ES-I3 (cell line): ENCODE data around the gene AKAP1.
A peak's percentile ranks its signal among the peaks of the same experiment; 100 is the strongest.
"Not testable (repeated sequence)": the region's sequence is repeated elsewhere in the genome, so short reads cannot be mapped to it uniquely, and the experiment has no call there.

ENCODE experiments used
- H3K36me3 ChIP-seq: 2 replicates; pipeline ENCODE4 v1.6.1; 2013; ENCODE audit warnings: mild to moderate bottlenecking, low read length, control low read depth, moderate library complexity; ENCODE audit not compliant: insufficient read depth
- H3K4me1 ChIP-seq: 2 replicates; pipeline ENCODE4 v1.6.1; 2013; ENCODE audit warnings: mild to moderate bottlenecking, control low read depth, low read length; ENCODE audit not compliant: insufficient read depth
- H3K9ac ChIP-seq: 2 replicates; pipeline ENCODE4 v1.6.1; 2013; ENCODE audit warnings: low read depth, mild to moderate bottlenecking, low read length, moderate library complexity
- H3K9me3 ChIP-seq: 2 replicates; pipeline ENCODE4 v1.6.1; 2013; ENCODE audit warnings: mild to moderate bottlenecking, low read length, moderate library complexity; ENCODE audit not compliant: control insufficient read depth, insufficient read depth

AKAP1 gene

DNA sequence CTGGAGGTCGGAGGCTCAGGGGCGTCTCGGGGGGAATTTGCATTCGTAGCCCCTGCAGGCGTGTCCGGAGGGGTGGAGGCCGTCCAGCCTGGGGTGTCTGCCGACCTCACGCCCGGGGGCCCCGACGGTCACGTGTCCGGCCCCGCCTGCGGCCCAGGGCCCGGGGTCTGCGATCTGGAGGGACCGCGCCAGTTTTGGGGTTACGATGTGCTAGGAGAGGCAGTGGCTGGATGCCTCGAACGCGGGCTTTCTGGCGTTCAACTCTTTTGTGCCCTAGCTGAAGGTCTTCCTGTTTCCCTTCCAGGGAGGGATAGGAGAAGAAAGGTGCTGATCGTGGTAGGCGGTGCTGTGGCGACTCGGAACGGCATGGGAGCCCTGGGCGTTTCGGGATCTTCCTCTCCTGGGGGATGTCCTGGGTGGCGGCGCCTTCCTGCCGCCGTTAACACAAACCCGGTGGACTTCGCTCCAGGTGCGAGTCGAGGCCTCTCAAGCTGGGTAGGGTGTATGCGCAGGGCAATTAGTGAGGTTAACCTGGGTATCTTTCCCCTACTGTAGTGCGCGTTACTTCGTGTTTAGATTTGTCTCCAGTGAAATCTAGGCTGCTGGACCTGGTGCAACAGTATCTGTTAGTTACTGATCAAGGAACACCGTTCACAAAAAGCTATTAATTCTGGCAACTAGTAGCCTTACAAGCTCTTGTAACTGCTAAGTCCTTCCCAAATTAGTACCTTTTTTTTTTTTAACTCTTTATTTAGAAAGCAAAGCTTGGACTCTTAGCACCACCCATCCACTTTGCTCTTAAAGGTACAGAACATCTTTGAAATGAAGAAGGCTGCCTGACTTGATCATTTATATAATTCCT is 1.3 kb downstream of the AKAP1 start:
- Histone ChIP-seq H3K36me3 (no peaks in the 10 kb centered on the region), H3K9ac (peak overlapping the region; percentile 82), H3K9me3 (no peaks in the 10 kb centered on the region), H3K4me1 (peaks cover 19% of the 10 kb centered on the region)

DNA sequence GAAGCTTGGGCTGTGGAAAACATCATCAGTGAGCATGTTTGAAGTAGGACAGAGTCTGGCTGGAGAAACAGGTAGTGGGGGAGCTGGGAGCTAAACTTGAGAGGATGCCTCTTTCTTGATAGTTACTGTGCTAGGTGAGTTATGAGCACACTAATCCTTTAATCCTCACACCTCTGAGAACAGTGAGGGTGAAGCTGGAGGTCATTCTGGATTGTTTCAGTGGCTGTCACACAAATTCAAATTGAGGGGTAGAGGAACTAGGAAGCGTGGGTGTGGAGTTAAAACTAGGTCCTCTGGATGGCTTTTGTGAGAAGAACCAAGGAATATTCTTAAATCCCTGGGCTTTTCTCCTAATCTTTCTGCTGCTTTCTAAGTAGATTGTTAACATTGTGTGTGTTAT is 3.3 kb downstream of the AKAP1 start:
- no peaks in the 10 kb centered on the region for H3K36me3 ChIP-seq
- H3K4me1 ChIP-seq: peaks cover 34% of the 10 kb centered on the region
- H3K9me3 ChIP-seq: no peaks in the 10 kb centered on the region
- no peak overlapping the region for H3K9ac ChIP-seq

DNA sequence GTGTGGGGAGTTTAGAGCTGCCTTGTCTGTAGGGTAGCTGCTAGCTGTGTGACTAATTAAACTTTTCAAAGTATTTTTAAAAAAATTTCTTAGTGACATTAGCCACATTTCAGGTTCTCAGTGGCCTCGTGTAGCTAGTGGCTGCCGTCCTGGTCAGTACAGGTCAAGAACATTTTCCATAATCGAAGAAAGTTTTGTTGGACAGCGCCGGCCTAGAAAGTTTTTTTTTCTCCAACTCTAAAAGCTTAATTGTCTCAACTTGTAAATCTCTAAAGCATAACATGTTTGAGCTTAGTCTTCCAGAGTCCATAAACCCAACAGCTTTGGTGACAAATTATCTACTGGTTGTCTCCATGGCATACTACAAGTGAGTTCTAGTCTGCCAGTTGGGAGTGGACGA is 4.3 kb downstream of the AKAP1 start:
- no peaks in the 10 kb centered on the region for H3K36me3 ChIP-seq
- no peaks in the 10 kb centered on the region for H3K9me3 ChIP-seq
- peaks cover 34% of the 10 kb centered on the region for H3K4me1 ChIP-seq
- no peak overlapping the region for H3K9ac ChIP-seq

DNA sequence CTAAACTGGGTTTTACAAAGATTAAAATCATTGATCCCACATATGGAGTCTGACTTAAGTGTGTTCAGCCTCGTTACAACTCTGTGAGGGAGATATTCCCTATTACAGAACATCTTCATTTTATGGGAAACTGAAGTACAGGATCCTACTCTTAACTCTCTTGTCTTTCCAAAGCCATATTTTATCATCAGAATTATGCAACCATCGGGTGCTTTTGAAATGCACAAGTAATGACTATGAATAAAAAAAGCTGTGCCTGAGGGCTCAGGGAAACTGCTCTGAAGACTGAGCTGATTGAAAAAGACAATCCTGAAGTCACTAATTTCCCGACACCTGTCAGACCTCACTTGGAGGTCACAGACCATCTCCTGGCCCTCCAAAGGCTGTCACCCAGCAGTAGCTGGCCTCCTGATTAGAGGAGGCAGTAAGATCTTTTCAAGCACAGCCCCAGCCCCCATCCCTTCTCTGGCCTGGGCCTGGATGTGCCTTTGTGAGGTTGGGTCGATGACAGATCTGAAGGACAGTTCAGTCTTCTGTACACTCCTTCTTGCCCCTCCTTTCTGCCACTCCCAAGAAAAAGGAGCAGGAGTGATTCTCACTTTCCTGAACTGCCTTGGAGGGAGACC is 5.6 kb downstream of the AKAP1 start:
- no peaks in the 10 kb centered on the region for H3K36me3 ChIP-seq
- H3K9ac ChIP-seq: no peak overlapping the region
- H3K9me3 ChIP-seq: no peaks in the 10 kb centered on the region
- peaks cover 34% of the 10 kb centered on the region for H3K4me1 ChIP-seq

DNA sequence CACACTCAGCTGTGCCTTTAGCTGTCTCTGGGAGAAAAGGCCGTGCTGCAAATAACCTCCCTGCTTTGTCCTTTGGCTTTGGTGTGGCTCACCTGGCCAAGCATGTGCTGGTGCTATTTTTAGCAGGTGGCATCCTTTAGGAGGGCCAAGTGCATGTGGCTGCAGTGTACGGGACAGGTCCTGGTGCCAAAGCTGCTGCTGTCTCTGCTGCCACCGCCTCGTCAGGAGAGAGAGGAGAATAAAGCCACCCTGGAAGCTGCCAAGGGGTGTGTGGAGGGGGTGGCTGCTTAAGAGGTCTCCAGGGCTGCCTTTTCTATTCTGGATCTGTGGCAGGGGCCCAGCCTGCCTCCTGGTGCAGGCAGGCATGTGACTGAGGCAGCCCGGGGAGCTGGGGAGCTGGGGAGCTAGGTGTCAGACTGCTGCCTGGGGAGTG is 6.2 kb downstream of the AKAP1 start:
- Histone ChIP-seq H3K9ac (no peak overlapping the region), H3K9me3 (no peaks in the 10 kb centered on the region), H3K36me3 (no peaks in the 10 kb centered on the region), H3K4me1 (peaks cover 34% of the 10 kb centered on the region)

DNA sequence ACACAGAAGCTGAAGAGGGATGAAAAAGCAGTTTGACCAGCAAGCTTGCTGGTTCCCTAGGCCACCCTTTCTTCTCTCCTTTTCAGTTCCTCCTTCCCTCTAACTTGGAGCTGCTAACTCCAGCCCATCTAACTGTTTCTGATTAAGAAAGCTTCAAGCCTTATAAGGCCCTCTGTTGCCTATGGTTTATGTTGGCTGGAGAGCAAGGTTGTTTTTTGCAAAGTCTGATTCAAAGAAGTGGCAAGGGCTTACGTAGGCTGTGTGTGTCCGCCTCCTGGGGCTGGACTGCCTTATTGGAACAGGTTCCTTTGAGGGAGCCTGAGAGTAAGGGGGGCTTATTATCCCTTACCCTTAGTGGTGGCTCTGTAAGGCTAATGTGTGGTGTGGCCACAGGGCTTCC is 7.1 kb downstream of the AKAP1 start:
- no peaks in the 10 kb centered on the region for H3K36me3 ChIP-seq
- H3K4me1 ChIP-seq: peaks cover 29% of the 10 kb centered on the region
- H3K9me3 ChIP-seq: no peaks in the 10 kb centered on the region

DNA sequence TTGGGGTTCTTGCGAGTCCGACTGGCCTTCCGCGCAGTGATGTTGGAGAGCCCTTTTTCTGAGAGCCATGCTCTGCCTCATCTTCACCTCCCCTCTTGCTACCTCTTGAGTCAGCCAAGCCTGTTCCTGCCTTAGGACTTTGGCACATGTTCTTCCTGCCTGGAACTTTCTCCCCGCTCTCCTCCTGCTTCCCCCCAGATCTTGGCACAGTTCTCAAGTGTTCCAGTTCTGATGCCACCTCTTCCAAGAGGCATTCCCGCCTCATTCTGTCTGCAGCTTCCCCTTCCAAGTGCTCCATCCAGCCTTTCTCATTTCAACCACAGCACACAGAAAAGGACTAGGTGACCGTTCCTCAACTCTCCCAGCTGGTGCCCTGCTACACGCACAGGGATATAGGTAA is 7.7 kb downstream of the AKAP1 start:
- no peaks in the 10 kb centered on the region for H3K9me3 ChIP-seq
- H3K9ac ChIP-seq: no peak overlapping the region
- no peaks in the 10 kb centered on the region for H3K36me3 ChIP-seq

More for the DNA sequence above, 7.1 kb downstream of the AKAP1 start:
- H3K9ac ChIP-seq: no peak overlapping the region

DNA sequence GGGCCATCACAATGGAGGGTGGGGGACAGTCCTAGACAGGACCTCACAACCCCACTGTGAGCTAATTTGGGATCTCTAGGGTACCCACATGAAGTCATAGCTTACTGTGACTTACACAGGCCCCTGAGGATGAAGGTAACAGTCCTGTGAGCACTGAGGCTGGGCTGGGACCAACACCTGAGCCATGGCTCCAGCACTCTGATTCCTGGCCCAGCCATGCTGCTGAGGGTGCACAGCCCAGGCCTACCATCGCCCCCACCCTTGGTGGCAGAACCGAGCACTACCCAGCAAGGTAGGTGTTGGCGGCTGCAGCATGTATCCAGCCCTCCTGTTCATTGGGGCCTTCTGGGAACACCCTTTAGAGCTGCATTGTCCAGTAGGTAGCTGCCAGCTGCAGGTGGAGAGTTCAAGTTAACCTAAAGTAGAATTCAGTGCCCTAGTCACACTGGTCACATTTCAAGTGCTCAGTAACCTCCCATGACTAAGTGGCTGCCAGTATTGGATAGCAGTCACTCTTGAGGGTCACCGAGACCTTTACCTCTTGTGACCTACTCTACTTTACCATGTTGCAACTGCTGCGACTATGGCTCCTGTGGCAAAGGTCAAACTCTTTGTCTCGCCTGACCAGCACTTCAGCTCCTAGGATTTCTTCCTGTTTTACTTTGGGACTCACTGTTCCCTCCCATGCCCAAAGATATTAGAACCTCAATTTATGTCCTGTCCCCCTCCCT is 11.6 kb downstream of the AKAP1 start:
- Histone ChIP-seq H3K4me1 (peaks cover 36% of the 10 kb centered on the region), H3K36me3 (no peaks in the 10 kb centered on the region), H3K9ac (no peak overlapping the region), H3K9me3 (no peaks in the 10 kb centered on the region)

More for the DNA sequence above, 7.7 kb downstream of the AKAP1 start:
- peaks cover 28% of the 10 kb centered on the region for H3K4me1 ChIP-seq

DNA sequence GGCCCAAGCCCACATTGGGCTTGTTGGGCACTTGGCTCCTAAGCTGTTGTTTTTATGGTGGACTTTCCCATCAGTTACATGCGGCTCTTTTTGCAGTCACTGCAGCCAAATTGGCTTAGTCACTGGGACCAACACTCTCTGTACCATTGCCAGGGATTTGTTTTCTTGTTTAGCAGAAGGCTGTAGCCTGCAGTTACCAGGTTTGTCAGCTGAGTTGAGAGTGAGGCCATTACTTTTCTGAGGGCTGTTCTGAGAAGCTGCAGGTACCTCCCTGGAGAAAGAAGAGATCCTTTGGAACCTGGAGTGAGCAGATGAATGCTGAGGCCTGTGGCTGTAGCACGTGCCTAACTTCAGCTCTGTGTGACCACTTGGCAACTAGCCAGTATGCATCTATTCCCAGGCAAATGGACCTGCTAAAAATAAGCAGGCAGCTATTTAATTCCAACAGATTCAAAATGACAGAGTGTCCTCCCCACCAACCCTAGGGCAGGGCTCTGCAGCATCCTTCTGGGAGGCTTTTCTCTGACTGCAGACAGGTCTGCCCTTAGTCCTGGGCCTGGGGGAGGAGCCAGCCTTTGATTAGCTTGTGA is 12.9 kb downstream of the AKAP1 start:
- H3K9ac ChIP-seq: no peak overlapping the region
- peaks cover 25% of the 10 kb centered on the region for H3K4me1 ChIP-seq
- no peaks in the 10 kb centered on the region for H3K36me3 ChIP-seq
- no peaks in the 10 kb centered on the region for H3K9me3 ChIP-seq

DNA sequence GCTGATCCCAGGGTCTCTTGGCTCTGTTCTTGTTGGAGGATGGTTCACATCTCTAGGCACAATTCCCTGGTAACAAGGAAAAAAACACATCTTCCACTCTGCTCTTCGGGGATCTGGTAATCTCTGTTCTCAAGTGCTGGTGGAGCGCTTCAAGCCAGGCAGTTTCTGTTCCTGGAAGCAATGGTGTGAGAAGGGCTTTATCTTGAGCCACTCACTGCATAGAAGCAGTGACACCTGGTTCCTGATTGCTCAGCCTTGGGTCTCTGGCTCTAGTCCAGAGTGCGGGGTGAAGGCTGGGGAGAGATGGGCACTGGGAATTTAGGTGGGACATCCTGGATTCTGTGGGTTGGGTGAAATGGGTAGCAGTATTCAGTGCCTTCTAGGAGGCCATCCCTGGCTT is 14.1 kb downstream of the AKAP1 start:
- Histone ChIP-seq H3K9me3 (no peaks in the 10 kb centered on the region), H3K36me3 (no peaks in the 10 kb centered on the region), H3K9ac (no peak overlapping the region), H3K4me1 (peaks cover 22% of the 10 kb centered on the region)

DNA sequence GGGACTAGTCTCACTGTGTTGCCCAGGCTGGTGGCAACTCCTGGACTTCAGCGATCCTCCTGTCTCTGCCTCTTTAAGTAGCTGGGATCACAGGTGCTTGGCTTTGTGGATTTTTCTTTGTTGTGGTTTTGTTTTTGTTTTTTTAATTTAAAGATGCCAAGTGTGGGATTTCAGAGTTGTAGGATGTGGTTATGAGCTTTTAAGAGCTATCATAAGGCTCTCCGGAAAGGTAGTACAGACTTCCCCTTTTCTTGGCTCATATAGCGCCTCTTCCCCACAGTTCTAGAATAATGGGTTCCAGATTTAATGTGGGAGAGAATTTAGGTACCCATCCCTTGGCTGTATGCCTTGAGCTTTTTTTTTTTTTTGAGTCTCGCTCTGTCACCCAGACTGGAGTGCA is 17.1 kb downstream of the AKAP1 start:
- no peaks in the 10 kb centered on the region for H3K9me3 ChIP-seq
- H3K9ac ChIP-seq: no peak overlapping the region
- H3K36me3 ChIP-seq: no peaks in the 10 kb centered on the region
- peaks cover 26% of the 10 kb centered on the region for H3K4me1 ChIP-seq

DNA sequence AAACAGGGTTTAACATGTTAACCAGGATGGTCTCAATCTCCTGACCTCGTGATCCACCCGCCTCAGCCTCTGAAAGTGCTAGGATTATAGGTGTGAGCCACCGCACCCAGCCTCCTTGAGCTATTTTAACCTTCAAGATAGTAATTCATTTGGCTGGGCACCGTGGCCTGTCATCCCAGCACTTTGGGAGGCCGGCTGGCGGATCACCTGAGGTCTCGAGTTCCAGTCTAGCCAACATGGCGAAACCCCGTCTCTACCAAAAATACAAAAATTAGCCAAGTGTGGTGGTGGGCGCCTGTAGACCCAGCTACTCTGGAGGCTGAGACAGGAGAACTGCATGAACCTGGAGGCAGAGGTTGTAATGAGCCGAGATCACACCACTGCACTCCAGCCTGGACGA is 17.6 kb downstream of the AKAP1 start:
- not testable (repeated sequence) for H3K9me3 ChIP-seq, H3K9ac ChIP-seq, H3K36me3 ChIP-seq
- H3K4me1 ChIP-seq: peaks cover 29% of the 10 kb centered on the region

DNA sequence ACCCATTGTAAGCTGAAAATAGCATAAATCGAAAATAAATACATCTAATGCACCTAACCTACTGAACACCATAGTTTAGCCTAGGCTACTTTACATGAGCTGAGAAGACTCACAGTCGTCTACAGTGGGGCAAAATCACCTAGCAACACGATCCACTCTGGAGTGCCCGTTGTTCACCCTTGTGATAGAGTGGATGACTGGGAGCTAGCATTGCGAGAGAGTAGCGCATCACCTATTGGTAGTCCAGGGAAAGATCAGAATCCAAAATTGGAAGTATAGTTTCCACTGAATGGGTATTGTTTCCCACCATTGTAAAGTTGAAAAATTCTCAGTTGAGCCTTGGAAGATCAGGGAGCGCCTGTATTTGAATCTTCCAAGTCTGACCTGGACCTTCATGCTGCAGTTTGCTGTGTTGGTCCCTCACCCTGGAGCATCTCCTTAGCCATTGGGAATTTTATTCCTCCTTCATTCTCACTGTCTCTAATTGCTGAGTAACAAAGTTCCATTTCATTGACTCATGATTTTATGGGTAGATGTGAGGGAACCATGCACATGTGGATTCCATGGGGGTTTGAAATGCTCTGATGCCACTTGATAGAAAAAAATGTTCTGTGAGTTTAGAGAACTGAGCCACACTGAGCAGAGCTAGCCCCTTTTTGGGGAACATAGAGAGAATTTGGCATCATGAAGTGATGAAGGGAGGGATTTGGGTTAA is 19.6 kb downstream of the AKAP1 start:
- no peaks in the 10 kb centered on the region for H3K36me3 ChIP-seq
- no peaks in the 10 kb centered on the region for H3K9me3 ChIP-seq
- peaks cover 39% of the 10 kb centered on the region for H3K4me1 ChIP-seq
- no peak overlapping the region for H3K9ac ChIP-seq

DNA sequence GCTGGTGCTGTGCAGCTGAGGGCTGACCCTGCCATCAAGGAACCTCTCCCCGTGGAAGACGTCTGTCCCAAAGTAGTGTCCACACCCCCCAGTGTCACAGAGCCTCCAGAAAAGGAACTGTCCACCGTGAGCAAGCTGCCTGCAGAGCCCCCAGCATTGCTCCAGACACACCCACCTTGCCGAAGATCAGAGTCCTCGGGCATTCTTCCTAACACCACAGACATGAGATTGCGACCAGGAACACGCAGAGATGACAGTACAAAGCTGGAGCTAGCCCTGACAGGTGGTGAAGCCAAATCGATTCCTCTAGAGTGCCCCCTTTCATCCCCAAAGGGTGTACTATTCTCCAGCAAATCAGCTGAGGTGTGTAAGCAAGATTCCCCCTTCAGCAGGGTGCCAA is 20.5 kb downstream of the AKAP1 start:
- H3K9me3 ChIP-seq: no peaks in the 10 kb centered on the region
- peaks cover 30% of the 10 kb centered on the region for H3K4me1 ChIP-seq
- H3K36me3 ChIP-seq: no peaks in the 10 kb centered on the region
- H3K9ac ChIP-seq: no peak overlapping the region
